Activated CD8-positive, alpha-beta memory T cell treated with anti-CD3 and anti-CD28 coated beads for 24 hours (primary cell): ENCODE measurements around the gene B3GNT7.
"Not testable (repeated sequence)": the region's sequence is repeated elsewhere in the genome, so short reads cannot be mapped to it uniquely, and the experiment has no call there.

ENCODE experiments used
- DNase-seq: peaks from one replicate; pipeline ENCODE4 v3.0.0-alpha.2; 2020

Gene B3GNT7

DNA sequence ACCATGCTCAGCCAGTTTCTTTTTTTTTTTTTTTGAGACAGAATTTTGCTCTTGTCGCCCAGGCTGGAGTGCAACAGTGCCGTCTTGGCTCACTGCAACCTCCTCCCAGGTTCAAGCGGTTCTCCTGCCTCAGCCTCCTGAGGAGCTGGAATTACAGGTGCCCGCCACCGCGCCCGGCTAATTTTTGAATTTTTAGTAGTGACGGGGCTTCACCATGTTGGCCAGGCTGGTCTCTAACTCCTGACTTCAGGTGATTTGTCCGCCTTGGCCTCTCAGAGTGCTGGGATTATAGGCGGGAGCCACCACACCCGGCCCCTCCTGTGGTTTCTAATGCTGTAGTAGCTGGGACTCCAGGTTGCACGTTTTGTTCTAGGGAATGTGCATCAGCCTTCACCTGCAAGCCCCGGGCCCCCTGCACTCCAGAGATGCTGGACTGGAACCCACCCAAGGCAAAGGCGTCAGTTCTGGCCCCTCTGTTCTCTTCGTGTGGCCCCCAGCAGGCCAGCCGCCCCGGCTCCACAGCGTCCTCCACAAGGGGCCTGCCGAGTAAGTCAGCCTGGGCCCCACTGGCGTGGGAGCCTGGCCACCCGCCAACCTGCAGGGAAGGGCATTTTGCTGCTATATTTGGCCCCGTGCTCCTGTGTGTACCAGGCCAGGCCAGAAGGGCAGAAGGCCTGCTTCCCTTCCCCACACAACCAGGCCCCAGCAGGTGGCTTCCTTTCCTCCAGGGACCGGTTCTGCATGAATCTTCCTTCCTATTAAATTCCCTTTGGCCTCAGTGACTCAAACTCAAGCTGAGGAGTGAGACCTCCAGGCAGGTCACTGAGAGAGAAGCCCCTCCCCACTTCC is 25.7 kb upstream of the B3GNT7 start:
- DNase-seq: no peak

DNA sequence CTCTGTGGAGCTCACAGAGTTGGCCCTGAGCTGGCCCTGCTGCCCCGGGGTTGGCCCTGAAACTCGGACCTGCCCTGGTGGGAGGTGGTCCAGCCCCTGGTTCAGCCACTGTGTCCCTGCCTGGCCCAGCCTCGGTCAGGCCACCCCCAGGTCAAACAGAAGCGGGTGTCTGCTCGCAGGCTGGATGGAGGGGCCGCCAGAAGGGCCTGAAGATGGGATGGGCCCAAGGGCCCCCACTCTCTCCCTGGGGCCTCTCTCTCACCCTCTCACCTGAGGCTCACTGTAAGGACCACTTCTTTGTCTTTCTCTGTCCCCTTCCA is 25.1 kb upstream of the B3GNT7 start:
- no peak for DNase-seq

DNA sequence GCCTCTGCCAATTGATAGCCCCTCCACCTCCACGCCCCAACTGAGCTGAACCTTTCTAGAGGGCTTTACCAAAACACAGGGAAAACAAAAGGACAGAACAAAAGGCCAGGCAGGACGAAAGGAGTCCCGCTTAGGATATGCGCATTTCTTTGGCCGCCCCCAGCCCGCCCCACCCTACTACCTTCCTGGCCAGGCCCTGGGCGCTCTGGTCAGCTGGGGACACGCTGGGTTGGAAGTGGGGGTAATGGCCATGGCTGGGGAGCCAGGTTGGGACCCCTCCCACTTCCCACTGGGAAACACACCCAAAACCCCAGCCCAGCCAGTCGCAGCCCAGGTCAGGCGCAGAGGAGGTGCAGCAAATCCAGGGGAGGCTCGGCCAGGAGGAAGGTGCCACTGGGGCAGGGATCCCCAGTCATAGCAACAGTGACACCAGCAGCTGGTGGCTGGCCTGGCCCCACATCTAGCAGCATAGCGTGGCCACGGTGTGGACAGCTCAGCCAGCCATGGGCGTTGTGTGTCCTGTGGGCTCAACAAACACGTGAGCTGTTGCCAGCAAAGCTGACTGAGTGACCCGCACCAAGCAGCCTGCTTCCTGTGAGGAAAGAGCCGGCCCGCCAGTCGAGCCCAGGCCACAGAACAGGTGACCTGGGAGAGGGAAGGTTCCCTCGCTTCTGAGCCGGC is 24.6 kb upstream of the B3GNT7 start:
- DNase-seq: no peak

DNA sequence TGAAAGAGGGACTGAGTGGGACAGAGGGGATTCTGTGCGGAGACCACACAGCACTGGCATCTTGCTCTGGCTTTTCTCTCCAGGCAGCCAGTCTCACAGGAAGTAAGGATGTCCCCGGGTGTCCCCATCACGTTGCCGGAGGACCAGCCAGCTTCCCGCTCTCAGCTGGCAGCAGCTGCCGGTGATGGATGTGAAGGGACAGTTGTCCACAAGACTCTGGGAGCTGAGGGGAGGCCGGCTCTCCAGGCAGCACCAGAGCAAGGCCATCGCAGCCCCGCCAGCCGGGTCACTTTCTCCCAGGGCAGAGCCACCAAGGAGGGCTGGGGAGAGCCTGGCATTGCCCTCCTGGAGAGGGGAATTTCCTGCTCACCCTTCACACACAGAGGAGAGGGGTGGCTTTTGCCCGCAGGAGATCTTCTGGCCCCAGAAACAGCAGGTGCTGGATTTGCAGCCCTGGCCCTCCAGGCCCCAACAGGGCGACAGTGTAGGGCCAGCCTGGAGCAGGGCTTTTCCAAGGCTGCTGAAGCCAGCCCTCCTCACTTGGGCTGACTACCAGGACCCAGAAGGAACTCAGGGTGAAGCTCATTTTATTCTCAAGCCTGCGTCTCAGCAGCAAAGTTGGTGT is 24.0 kb upstream of the B3GNT7 start:
- no peak for DNase-seq

DNA sequence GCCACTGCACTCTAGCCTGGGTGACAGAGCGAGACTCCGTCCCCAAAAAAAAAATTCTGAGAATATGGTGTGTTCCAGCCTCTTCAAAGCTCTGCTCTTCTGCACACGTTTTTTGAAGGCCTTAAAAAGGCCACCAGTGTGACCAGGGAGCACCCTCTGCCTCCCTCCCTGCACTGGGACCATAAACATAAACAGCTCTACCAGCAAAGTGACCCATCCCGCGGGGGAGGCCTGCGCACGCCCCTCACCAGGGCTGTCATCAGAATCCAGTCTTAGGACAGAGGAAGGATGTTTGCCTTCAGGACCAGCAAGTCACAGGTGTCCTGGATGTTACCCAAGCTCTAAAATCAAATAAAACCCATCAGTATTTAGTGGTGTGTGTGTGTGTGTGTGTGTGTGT is 23.2 kb upstream of the B3GNT7 start:
- no peak for DNase-seq

DNA sequence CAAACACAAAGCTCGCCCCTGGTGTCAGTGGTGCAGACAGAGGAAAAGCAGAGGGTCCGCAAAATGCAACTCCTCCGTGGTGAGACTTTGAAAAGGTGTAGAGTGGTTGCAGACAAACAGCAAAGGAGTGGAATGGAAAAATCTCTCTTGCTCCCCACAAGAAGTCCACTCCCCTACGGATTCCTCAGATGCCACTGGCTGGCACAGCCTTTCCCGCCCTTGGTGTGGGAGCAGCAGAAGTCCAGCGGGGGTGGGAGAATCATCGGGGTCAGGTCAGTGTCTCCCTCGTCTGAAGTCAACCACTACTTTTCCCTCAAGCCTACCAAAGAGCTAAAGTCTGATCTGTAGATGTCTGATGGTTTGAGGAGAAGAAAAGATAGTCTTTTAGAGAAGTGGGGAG is 22.3 kb upstream of the B3GNT7 start:
- no peak for DNase-seq

DNA sequence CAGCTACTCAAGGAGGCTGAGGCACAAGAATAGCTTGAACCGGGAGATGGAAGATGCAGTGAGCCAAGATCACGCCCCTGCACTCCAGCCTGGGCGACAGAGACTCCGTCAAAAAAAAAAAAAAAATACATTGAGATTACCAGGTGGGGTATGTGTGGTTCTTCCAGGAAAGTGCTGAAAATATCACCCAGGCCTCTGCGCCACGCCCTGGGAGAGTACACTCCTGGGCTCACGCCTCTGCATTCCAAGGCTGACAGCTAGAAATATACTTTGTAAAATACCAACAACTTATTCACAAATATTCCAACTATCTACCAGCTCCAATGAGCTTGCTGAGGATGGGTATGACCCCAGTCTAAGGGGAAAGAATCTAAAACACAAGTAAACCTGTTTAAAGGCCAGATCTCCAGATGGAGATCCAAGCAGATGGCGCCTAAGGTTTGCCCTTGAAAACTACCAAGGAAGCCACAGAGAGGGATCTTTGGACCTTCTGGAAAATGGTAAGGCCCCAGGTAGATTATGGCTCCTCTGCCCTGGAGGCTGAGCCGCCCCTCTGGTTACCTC is 21.6 kb upstream of the B3GNT7 start:
- no peak for DNase-seq

DNA sequence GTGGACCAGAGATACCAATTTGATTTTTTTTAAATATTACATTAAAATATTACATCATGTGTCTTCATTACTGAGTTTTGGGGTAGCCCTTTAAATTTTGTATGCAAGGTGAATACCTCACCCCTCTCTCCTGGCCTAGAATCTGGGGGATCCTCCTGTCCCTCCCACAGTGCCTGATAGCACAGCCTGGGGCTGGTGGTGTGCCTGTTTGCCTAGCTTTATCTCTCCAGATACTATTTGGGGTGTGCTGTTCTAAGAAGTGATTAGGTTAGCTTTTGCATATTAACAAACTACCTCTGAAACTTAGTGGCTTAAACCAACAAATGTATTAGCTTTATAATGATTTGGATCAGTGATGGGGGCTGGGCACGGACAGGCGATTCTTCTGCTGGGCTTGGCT is 20.7 kb upstream of the B3GNT7 start:
- DNase-seq: no peak

DNA sequence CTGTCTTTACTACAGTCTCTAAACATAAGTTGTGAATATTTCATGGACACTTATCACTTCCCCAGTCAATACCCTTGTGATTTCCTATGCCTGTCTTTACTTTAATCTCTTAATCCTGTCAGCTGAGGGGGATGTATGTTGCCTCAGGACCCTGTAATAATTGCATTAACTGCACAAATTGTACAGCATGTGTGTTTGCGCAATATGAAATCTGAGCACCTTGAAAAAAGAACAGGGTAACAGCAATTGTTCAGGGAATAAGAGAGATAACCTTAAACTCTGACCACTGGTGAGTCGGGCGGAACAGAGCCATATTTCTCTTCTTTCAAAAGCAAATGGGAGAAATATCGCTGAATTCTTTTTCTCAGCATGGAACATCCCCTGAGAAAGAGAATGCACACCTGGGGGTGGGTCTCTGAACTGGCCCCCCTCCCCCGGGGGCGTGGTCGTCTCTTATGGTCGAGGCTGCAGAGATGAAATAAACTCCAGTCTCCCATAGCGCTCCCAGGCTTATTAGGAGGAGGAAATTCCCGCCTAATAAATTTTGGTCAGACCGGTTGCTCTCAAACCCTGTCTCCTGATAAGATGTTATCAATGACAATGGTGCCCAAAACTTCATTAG is 19.4 kb upstream of the B3GNT7 start:
- not testable (repeated sequence) for DNase-seq

GRCh38 chr2:231376857-231377256 is 18.7 kb upstream of the B3GNT7 start:
- DNase-seq: no peak

DNA sequence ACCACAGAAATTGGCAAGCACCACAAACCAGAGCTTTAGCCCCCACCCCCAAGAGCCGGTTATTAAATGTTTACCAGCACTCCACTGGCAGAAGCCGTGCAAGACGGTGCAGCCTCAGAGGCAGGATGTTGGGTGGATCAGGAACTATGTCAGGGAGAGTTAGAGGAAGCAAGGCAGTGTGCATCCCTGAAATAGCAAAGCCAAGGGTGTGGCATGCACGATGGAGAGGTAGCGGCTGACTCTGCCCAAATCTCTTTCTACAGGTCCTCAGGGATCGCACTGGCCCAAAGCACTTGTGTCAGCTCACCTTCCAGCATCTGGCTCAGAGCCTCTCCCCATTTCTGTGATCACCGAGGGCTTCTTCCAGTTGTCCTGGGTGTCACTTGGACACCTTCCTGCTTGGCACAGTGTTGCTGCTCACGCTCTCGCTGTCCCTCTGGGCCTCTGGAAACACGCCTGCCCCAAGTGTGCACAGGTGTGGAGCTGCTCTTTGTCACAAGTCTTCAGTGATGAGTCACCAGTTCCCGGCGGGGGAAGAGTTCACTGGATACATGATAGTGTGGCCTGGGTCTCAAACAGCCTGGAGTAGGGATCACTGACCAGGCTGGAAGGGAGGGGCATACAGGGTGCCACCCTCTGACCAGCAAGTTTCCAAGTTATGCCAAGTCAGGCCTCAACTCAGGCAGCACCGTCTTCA is 17.3 kb upstream of the B3GNT7 start:
- no peak for DNase-seq

GRCh38 chr2:231379266-231380215 is 16.0 kb upstream of the B3GNT7 start:
- no peak for DNase-seq

- no peak for DNase-seq
These were observed 15.2 kb upstream of the B3GNT7 start for GRCh38 chr2:231380307-231380706.

DNA sequence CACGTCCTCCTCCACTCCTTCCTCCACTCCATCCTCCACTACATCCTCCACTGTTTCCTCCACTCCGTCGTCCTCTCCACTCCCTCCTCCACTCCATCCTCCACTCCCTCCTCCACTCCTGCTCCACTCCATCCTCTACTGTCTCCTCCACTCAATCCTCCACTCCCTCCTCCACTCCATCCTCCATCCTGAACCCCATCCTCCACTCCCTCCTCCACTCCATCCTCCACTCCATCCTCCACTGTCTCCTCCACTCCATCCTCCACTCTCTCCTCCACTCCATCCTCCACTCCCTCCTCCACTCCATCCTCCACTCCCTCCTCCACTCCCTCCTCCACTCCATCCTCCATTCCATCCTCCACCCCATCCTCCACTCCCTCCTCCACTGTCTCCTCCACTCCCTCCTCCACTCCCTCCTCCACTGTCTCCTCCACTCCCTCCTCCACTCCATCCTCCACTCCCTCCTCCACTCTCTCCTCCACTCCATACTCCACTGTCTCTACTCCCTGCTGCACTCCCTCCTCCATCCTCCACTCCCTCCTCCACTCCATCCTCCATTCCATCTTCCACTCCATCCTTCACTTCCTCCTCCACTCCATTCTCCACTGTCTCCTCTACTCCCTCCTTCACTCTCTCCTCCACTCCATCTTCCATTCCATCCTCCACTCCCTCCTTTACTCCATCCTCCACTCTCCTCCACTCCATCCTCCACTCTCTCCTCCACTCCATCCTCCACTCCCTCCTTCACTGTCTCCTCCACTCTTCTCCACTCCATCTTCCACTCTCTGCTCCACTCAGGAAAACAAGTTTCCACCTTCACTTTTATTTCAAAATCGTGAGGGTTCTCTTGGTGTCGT is 14.3 kb upstream of the B3GNT7 start:
- no peak for DNase-seq

GRCh38 chr2:231382116-231382515 is 13.4 kb upstream of the B3GNT7 start:
- DNase-seq: no peak

DNA sequence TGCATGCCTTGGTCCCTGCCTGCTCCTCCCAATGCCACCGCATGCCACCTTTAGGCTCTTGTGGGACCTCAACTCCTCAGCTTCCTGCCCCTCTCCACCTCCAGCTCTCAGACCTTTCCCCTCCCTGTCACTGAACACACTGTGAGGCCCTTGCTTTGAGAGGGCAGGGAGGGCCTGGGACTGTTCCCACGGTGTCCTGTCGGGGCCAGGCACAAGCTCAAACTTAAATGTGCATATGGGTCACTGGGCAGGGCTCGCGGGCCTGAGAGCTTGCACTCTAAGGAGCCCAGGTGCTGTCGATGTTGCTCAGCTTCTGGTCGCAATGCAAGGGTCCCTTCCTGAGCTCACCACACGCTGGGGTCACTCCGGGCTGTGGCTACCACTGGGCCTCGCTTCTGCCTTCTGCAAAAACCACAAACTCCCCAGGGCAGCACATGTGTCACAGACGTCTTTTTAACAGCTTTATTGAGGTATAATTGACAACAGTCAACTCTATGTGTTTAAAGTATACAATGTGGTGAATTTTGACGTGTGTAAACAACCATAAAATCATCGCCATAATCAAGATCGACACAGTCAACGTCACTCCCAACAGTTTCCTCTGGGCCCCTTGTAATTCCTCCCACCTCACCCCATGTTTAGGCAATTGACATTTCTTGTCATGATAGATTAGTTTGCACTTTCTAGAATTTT is 11.9 kb upstream of the B3GNT7 start:
- DNase-seq: no peak

GRCh38 chr2:231384109-231384435 is 11.4 kb upstream of the B3GNT7 start:
- no peak for DNase-seq

DNA sequence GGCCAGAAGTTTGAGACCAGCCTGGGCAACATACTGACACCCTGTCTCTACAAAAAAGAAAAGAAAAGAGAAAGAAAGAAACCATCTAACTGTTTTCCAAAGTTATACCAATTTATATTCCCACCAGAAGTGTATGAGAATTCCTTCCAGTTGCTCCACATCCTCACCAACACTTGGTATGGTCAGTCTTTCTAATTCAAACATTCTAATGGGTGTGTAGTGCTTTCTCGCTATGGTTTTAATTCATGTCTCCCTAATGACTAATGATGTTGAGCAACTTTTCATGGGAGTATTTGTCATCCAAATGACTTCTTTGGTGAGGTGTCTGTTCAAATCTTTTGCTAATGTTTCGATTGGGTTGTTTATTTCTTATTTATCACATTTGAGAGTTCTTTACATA is 10.5 kb upstream of the B3GNT7 start:
- no peak for DNase-seq

GRCh38 chr2:231385429-231385828 is 10.1 kb upstream of the B3GNT7 start:
- no peak for DNase-seq

GRCh38 chr2:231386446-231386845 is 9.1 kb upstream of the B3GNT7 start:
- no peak for DNase-seq
